ENCODE measurements around the gene ISG20.

ISG20 gene

GRCh38 chr15:88650556-88650955, 11.7 kb downstream of the ISG20 start:
- no peaks in the 10 kb centered on the region for H3K27me3 ChIP-seq (ENCODE audit: control insufficient read depth, low read length)
- no peak for TF ChIP-seq CTCF (IDR thresholded peaks at IDR 0.05; ENCODE audit: low read depth, low read length, poor library complexity, severe bottlenecking)
- TF ChIP-seq EZH2phosphoT487 (IDR thresholded peaks at IDR 0.05; ENCODE audit: borderline replicate concordance, low read length), result no peak
- H3F3A ChIP-seq (ENCODE audit: control insufficient read depth, insufficient read depth), result peaks cover 34% of the 10 kb centered on the region
- H3K79me2 ChIP-seq (ENCODE audit: control insufficient read depth, low read length), result peaks cover 41% of the 10 kb centered on the region
- no peaks in the 10 kb centered on the region for H3K9me3 ChIP-seq (ENCODE audit: control insufficient read depth, insufficient read depth, low read length)
- no peak overlapping the region for H3K27ac ChIP-seq (ENCODE audit: low read depth, low read length)
- H3K9me2 ChIP-seq (replicated peaks; ENCODE audit: control insufficient read depth, low read length), result no peaks in the 10 kb centered on the region
- H3K4me3 ChIP-seq (ENCODE audit: low read length), result no peak overlapping the region
- H3K4me2 ChIP-seq (ENCODE audit: low read length), result no peak overlapping the region
- peaks cover 85% of the 10 kb centered on the region for H3K4me1 ChIP-seq (ENCODE audit: control insufficient read depth, low read length)
- H3K36me3 ChIP-seq (ENCODE audit: control insufficient read depth, low read length), result peaks cover 78% of the 10 kb centered on the region
- H4K20me1 ChIP-seq (ENCODE audit: control insufficient read depth, insufficient read depth, low read depth, low read length), result no peaks in the 10 kb centered on the region

- Histone ChIP-seq H4K20me1 (ENCODE audit: control insufficient read depth, insufficient read depth, low read depth, low read length) (no peaks in the 10 kb centered on the region), H3K9me2 (replicated peaks; ENCODE audit: control insufficient read depth, low read length) (no peaks in the 10 kb centered on the region), H3K27me3 (ENCODE audit: control insufficient read depth, low read length) (no peaks in the 10 kb centered on the region), H3K9me3 (ENCODE audit: control insufficient read depth, insufficient read depth, low read length) (no peaks in the 10 kb centered on the region), H3K79me2 (ENCODE audit: control insufficient read depth, low read length) (peaks cover 34% of the 10 kb centered on the region), H3K27ac (ENCODE audit: low read depth, low read length) (no peak overlapping the region), H3F3A (ENCODE audit: control insufficient read depth, insufficient read depth) (peaks cover 37% of the 10 kb centered on the region), H3K4me1 (ENCODE audit: control insufficient read depth, low read length) (peaks cover 85% of the 10 kb centered on the region), H3K4me3 (ENCODE audit: low read length) (no peak overlapping the region), H3K36me3 (ENCODE audit: control insufficient read depth, low read length) (peaks cover 75% of the 10 kb centered on the region), H3K4me2 (ENCODE audit: low read length) (peak overlapping the region; percentile 4; the same call in 1 of the 2 replicates)
- TF ChIP-seq CTCF (IDR thresholded peaks at IDR 0.05; ENCODE audit: low read depth, low read length, poor library complexity, severe bottlenecking) (no peak), EZH2phosphoT487 (IDR thresholded peaks at IDR 0.05; ENCODE audit: borderline replicate concordance, low read length) (no peak)
Measured at GRCh38 chr15:88651136-88651732, 12.4 kb downstream of the ISG20 start.

- Histone ChIP-seq H3K4me1 (ENCODE audit: control insufficient read depth, low read length) (peaks cover 85% of the 10 kb centered on the region), H3K79me2 (ENCODE audit: control insufficient read depth, low read length) (peaks cover 27% of the 10 kb centered on the region)
Measured at GRCh38 chr15:88651971-88652370, 13.2 kb downstream of the ISG20 start.

More at GRCh38 chr15:88651971-88652370, 13.2 kb downstream of the ISG20 start:
- Histone ChIP-seq H4K20me1 (ENCODE audit: control insufficient read depth, insufficient read depth, low read depth, low read length) (no peaks in the 10 kb centered on the region), H3K36me3 (ENCODE audit: control insufficient read depth, low read length) (peaks cover 69% of the 10 kb centered on the region), H3K4me3 (ENCODE audit: low read length) (no peak overlapping the region; the same call in 1 of the 2 replicates), H3K27ac (ENCODE audit: low read depth, low read length) (no peak overlapping the region), H3K9me3 (ENCODE audit: control insufficient read depth, insufficient read depth, low read length) (no peaks in the 10 kb centered on the region), H3K9me2 (replicated peaks; ENCODE audit: control insufficient read depth, low read length) (no peaks in the 10 kb centered on the region), H3K4me2 (ENCODE audit: low read length) (peak overlapping the region; percentile 4; the same call in 1 of the 2 replicates), H3K27me3 (ENCODE audit: control insufficient read depth, low read length) (no peaks in the 10 kb centered on the region), H3F3A (ENCODE audit: control insufficient read depth, insufficient read depth) (peaks cover 38% of the 10 kb centered on the region)
- TF ChIP-seq CTCF (IDR thresholded peaks at IDR 0.05; ENCODE audit: low read depth, low read length, poor library complexity, severe bottlenecking) (no peak), EZH2phosphoT487 (IDR thresholded peaks at IDR 0.05; ENCODE audit: borderline replicate concordance, low read length) (no peak)
